Measurements from ENCODE around the gene TRERF1. TPM values are rescaled to one million over a fixed set of nuclear protein-coding genes. Genes with fewer than 3 reads are reported as not detected.

The TRERF1 gene
- total RNA-seq, 4 donors from 2014 or later, result 3.3 to 4.9 (median 3.8) TPM

DNA sequence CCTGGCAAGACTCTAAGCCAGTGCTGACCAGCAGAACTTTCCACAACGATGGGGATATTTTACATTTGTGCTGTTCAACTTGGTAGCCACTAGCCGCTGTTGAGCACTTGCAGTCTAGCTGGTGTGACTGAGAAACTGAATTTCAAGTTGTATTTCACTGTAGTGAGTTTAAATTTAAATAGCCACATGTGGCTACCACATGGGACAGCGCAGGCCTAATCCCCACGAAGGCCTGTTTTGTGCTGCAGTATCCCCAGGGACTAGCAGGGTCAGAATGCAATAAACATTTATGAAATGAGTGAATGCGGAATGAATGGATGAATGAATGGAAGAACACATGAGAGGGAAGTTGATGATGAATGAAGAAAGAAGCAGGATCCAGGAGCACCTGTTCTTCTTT is 115.8 kb downstream of the TRERF1 start:
- TF ChIP-seq, protein P1, sequence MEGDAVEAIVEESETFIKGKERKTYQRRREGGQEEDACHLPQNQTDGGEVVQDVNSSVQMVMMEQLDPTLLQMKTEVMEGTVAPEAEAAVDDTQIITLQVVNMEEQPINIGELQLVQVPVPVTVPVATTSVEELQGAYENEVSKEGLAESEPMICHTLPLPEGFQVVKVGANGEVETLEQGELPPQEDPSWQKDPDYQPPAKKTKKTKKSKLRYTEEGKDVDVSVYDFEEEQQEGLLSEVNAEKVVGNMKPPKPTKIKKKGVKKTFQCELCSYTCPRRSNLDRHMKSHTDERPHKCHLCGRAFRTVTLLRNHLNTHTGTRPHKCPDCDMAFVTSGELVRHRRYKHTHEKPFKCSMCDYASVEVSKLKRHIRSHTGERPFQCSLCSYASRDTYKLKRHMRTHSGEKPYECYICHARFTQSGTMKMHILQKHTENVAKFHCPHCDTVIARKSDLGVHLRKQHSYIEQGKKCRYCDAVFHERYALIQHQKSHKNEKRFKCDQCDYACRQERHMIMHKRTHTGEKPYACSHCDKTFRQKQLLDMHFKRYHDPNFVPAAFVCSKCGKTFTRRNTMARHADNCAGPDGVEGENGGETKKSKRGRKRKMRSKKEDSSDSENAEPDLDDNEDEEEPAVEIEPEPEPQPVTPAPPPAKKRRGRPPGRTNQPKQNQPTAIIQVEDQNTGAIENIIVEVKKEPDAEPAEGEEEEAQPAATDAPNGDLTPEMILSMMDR (IDR thresholded peaks at IDR 0.05; ENCODE audit: low read depth), result no peak

DNA sequence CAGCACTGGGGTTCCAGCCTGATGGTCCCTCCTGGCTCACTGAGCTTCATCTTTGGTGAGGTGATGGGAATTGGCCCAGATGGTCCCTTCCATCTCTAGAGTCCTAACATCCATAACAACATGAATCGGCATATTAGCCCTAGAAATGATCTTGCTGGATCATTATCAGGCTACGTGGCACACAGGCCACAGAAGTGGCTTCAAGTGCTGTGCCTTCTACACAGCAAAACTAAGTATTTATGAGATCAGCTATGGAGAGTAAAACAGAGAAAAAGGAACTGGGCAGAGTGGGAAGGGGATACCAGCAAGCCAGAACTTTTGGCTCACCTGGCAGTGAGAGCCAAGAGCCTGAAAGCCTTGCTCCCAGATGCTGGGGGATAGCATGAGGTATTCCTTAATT is 116.9 kb downstream of the TRERF1 start:
- TF ChIP-seq, protein P1 (IDR thresholded peaks at IDR 0.05; ENCODE audit: low read depth), result no peak

DNA sequence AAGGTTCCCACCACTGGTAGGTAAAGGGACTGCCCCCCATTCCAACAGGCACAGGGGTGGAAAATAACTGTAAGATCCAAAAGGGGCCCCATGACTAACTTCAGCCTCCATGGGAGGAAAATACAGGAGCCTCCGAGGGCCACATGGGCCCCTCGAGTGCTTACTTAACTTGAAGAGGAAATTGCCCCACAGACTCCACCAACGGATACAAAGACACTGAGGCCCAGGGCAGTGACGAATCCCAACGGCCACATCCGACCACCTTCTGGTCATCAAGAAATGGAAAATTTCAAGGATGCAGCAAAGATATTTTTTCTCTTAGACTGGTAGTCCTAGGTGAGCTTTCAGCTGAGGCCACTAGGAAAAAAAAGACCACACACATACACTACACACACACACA is 118.1 kb downstream of the TRERF1 start:
- TF ChIP-seq, protein P1 (IDR thresholded peaks at IDR 0.05; ENCODE audit: low read depth), result no peak

DNA sequence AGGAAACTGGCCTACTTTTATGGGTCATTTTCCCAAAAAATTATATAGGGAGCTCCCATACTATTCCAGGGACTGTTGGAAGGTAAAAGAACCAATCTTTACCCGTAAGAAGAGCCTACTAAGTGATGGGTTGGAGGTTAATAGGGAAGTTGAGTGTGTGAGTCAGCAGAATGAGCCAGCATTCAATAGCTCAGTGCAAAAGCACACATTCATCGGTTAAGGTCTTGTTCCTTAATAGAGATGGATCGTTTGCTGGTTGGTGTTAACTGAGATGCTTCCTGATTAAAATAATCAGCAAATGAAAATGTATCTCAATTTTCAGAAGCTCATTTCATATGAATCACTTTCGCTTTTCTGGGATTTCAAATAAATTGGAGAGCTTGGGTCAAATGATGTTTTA is 118.8 kb downstream of the TRERF1 start:
- TF ChIP-seq, protein P1 (IDR thresholded peaks at IDR 0.05; ENCODE audit: low read depth), result no peak

DNA sequence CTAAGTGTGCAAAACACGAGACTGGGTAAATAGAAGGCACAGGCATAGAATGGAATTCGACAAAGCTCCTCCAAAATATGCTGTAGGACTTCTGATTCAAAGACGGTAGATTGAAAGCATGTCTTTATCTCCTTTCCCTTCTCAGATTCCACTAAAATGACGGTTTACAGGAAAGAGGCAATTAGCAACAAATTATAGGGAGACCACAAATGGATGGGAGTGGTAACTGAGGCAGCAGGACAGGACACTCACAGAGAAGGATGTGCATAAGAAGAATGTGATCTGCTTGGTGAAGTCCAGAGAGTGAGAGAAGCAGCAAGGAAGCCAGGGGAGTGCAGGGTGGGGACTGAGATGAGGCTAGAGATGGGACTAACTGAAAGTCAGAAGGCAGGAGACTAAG is 120.7 kb downstream of the TRERF1 start:
- TF ChIP-seq, protein P1 (IDR thresholded peaks at IDR 0.05; ENCODE audit: low read depth), result no peak

DNA sequence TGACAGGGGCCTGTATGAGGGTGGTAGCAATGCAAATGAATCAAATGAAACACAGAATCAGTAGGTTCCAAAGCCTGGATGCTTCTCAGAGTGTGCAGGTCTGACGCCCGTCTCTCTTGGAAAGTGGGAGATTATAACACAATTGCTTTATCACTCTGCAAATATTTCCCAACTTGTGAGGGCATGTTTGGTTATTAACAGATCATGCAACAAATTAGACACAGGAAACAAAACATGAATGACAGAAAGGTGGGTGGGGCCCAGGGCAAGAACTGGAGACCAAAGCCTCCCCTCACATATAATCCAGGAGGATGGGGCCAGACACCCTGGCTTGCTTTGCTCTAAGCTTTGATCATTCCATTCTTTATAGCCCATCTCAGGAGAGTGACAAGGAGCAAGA is 125.5 kb downstream of the TRERF1 start:
- TF ChIP-seq, protein P1 (IDR thresholded peaks at IDR 0.05; ENCODE audit: low read depth), result no peak

DNA sequence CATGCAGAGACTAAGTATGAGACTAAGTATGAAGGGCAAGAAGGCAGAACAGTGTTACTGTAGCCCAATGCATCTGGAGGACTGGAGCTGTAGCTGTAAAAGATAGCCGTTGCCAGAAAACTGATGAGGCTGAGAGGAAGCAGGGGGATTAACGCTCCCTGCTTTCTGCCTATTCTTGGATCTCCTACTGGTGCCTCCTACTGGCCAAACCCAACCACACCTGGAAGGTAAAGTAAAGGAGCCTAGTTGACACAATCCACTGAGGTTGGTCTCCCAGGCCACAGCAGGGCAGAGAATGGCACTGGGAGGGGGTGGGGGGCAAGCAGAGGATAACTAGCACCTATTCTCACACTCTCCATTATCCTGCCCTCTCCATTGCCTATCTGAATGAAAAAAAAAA is 129.1 kb downstream of the TRERF1 start:
- TF ChIP-seq, protein P1 (IDR thresholded peaks at IDR 0.05; ENCODE audit: low read depth), result no peak

All from subcutaneous adipose tissue (tissue), 4 donors.